Stimulated activated CD4-positive, alpha-beta T cell treated with anti-CD3 and anti-CD28 coated beads, Interleukin-12 subunit alpha, Interleukin-12 subunit beta, amount 100 ng/mL, for 48 hours (primary cell): ENCODE measurements around the gene SCUBE2.
"Not testable (repeated sequence)": the region's sequence is repeated elsewhere in the genome, so short reads cannot be mapped to it uniquely, and the experiment has no call there.

Source experiments
- DNase-seq, 3 donors: peaks; one replicate each; pipeline ENCODE4 v3.0.0-alpha.2; 2020; ENCODE audit warnings: low read depth in 2 of 3, low spot score in 1 of 3

Gene SCUBE2

DNA sequence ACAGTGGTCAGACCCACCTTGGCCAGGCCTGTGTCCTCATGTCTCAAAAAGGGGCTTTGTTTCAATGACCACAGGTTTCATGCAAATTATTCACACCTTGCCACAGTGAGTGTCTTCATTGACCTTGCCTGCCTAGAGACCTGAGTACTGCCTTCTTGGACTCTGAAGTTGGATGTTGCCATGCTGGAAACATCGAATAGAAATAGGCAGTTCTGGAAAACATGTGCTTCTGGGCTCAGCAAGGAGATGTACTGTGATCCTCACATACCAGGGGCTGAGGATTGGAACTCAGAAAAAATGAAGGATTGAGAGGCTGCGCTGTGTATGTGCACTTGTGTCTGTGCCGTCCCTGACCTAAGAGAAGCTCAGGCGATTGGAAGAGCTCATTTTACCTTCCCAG lies 78.0 kb downstream of the SCUBE2 start:
- DNase-seq: no peak

DNA sequence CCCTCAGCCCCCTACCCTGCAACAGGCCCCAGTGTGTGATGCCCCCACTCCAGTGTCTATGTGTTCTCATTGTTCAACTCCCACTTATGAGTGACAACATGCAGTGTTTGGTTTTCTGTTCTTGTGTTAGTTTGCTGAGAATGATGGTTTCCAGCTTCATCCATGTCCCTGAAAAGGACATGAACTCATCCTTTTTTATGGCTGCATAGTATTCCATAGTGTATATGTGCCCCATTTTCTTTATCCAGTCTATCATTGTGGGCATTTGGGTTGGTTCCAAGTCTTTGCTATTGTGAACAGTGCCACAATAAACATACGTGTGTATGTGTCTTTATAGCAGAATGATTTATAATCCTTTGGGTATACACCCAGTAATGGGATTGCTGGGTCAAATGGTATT lies 81.9 kb downstream of the SCUBE2 start:
- DNase-seq: not testable (repeated sequence)

DNA sequence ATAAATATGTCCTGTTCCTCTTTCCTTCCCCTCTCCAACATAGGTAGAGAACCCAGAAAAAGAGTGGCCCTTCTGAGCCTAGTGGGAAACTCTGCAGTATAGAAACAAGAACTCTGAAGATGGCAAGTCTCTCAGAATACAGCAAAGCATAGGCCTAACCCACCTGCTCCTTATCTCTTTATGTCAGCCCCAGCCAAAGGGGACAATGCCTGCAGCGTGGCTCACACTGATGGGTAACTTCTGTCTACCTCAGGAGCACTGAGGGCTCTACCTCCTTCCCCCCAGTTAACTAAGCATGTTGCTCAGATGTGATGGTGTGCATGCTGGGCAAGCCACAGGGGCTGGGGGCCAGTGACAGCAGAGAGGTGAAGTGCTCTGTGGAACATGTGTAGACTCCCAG lies 82.7 kb downstream of the SCUBE2 start:
- no peak for DNase-seq

DNA sequence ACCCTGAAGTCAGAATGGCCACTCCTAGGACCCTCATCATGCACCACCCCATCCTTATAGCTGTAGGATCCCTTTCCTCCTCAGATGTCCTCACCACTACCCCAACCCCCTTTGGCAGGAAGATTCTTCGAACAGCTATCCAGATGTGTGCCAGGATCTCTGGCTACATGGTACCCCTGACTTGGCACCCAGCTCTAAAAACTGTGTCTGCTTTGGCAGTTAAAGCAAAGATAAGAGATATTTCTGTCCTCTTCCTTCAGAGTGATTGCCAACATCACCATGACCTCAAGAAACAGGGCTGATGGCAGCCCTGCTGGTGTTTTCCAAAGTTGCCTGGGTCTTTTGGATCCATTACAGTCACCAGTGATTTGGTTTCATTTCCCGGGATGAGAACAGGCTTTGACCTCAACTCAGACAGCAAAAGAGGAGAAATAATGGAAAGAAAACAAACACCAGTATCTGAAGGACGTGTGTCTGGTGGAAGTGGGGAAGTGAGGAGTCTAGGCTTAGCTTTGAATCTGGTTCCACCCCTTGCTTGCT lies 83.3 kb downstream of the SCUBE2 start:
- DNase-seq: no peak

DNA sequence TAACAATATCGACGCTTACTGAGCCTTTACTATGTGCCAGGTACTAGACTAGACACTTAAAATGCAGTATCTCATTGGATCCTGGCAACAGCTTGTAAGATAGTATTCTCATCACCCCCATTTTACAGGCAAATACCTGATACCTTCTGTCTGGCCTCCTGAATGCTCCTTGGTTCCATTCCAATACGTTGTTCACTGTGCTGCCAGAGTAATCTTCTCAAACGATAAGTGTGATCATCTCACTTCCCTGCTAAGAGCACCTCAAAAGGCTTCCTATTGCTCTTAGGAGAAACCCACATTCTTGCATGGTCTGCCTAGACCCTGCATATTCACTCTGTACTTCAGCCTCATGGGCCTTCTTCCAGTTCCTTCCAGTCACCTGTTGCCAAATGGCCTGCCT lies 86.3 kb downstream of the SCUBE2 start:
- DNase-seq: no peak

DNA sequence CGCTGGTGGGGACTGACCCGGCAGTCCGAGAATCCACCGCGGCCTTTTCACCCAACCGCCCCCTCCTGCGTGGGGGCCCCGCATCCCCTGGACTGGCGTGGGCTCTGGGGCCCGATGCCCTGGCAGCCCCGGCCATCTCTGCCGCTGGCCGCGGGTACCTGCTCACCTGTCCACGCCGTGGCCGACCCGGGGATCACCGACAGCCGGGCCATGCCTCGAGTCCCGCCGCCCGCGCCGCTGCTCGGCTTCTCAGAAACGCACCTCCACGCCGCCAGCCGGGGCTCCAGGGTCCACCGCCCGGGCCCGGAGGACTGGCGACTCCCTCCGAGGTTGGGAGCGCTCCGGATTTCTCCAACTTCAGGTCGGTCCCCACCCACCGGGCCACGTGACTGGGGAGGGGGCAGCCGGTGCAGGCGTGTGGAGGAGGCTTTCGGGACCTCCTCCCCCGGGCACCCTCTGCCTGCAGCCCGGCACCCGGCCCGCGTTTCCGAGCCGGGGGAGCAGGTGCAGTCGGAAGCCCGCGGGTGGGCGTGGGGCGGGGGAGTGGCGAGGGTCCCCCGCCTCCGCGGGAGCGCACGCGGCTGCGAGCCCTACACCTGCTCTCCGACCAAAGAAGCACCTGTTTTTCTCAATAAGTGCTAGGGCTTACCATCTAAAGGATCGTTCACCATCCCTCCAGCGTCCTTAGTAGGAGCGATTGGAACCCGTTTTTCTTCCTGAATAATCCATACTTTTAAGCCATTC lies 87.0 kb downstream of the SCUBE2 start:
- no peak for DNase-seq

DNA sequence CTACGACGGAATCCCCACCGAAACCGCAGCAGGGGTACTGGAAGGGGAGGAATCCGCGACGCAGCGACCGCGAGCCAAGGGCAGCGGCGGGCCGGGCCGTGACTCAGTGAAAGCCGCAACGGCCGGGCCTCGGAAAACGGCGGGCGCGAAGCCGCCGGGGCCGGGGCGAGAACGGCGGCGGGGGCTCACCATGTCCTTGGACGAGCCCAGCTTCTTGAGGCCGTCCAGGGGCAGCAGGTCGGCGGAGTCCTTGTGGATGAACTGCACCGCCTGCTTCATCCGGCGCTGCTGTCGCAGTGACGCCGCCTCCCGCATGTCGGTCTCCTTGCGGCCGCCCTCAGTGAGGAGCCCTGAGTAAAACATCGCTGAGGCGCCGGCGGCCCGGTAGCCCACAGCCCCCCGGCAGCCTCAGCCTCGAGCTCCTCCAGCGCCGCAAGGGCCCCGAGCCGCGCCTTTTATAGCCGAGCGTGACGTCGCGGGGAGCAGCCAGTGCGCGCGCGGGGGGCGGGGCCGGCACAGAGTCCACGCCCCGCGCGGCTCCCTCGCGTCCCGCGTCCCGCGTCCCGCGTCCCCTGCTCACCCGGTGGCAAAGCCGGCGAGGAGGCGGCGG lies 87.7 kb downstream of the SCUBE2 start, which contains the start of gene NRIP3:
Gene NRIP3 (minus strand): TSS at position 429 of the 610 bp plus-strand sequence. CDS start 66 bp downstream, at position 363.
- peak; percentile 36 to 55 (median 40) for DNase-seq

DNA sequence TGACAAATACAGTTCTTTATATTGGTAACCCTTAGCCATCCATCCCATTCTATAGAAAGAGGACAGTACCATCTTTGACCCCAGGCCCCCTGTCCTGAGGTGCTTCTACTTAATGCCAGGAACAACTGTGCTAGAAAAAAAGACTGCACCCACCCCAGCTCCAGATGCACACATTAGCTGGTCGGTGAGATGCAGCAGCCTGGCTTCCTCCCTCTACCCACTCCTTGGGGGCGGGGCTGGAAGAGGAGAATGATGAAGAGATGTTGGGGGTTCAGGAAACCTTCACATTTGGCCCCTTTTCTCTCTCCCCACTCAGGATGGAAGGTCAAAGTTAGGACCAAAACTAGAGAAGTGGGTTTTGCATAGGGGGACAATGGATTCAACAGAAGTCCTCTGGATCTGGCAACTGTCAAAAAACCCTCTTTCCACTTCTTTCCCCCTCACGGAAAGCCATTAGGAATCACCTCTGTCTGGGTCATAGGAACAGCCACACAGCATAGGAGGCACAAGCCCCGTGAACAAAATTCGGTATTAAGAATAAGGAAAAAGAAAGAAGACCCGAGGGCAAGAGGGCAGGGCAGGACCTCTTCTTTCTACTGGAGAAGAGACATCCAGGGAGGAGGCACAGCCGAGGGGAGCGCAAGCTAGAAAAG lies 88.4 kb downstream of the SCUBE2 start:
- DNase-seq: no peak

DNA sequence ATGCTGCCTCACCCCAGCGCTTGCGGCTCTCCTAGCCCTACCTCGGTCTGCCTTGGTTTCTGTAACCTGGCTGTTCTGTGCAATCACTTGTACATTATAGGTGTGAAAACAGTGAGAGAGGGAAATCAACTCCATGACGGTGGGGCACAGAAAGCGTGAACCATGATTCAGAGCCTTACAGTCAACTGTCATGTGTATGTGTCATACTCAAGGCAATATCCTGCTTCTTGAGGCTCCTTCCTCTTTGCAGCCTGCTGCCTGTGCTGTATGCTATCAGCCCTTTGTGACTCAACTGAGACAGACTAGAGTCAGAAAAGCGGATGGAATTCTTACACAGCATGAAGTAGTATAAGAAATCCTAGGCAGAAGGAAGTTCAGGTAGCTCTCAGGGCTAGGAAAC lies 89.7 kb downstream of the SCUBE2 start:
- DNase-seq: peak; percentile 31 to 53 (median 40)

DNA sequence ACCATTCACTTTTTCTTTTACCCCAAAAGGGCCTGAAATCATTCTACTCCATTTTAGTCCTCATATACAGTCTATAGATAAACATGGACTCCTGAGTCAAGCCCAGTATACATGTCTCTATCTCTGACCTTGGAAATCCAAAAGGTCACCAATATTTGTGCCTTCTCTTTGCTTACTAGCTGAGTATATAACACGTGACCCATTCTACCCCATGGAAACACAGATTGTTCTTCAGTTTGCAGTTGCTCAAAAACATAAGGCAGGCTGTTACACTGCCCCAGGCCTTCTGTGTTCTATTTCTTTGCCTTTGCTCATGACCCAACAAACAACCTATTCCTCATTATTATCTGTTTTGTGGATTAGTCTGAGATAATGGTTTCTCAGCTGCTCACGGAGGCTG lies 93.4 kb downstream of the SCUBE2 start:
- DNase-seq: no peak

DNA sequence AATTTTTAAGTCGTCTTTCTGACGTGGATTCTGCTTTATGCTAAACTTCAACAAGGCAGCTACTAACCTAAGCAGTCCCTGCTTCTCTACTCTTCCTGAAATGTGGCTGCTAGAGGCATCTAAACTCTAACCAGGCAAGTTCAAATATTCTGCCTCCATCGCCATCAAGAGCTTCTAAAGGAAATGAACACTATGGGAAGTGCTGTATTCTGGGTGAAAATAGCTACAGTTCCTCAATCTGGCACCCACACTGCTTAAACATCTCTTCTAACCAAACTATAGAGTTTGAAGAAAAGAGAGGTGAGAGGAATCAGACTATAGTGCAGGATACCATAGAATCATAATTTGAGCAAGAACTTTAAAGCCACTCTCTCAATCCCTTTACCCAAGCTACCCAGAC lies 93.9 kb downstream of the SCUBE2 start:
- no peak for DNase-seq

DNA sequence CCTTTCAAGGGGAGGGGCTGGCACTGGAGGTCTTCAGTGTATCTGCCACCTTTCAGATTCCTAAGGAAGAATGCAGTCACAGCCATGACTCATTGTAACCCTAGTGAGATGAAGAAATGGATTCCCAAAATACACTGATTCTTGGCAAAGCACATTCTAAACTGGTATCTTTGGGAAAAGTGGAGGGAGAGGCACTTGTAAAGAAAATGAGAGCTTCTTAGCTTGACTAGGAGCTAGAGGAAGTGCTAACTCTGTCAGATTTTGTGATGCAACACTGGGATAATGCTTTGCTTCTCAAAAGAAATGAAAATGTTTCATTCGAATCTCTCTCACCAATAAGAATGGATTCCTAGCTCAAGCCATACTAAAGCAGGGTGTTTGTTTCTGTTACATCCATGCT lies 101.9 kb downstream of the SCUBE2 start:
- no peak for DNase-seq

DNA sequence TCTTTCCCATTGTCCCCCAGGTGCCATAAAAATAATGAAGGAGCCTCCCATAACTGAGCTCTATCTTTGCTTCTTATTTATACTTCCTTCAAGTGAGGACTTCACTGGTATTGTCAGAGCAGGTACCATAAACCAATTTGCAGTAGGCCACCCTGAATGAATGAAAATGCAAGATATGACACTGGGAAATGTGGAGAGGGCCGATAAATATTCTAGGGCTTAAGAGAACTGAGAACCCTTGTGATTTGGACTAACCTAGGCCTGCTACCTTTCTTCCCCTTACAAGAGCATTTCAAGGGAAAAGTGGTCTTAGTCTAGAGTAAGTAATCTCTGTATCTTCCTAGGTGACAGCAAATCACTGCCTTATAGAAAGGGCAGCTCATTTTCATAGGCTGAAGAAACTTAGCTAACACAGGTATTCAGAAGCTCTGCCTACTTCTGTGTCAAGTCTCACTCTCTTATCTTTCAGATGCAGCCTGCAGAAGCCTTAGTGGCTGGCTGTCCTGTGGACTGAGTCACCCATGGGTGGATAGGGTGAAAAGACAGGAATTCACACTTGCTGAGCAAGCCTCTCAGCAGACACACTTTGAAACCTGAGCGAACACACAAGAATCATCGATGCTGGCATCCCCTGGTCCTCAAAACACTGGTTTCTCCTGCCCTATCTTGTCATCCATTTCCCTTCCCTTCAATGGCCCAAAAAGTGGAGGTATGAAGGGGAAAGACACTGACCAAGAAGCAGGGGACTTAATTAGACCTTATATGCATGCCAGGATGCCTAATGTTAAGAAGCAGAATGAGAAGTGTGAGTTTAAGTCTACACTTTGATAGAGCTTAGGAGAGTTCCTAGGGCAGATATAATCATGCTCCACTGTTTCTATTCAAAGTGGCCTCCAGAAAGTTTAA lies 102.8 kb downstream of the SCUBE2 start:
- no peak for DNase-seq

DNA sequence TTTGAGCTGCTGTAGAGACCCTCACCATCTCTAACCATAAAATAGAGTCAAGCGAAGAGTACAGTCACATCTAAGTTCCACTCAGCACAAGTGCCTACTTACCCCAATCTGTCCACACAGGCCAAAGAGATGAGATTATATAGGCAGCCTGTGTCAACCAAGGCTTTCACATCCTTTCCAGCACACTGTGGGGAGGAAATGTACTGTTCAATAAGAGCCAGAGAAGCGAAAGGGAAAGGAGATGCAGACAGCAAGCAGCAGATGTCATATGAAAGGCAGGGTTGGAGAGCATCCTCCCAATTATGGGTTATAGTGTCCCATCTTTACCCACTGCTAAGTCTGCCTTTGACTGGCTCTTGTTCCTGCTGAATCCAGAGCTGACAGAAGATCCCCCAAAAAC lies 104.0 kb downstream of the SCUBE2 start:
- DNase-seq: no peak

DNA sequence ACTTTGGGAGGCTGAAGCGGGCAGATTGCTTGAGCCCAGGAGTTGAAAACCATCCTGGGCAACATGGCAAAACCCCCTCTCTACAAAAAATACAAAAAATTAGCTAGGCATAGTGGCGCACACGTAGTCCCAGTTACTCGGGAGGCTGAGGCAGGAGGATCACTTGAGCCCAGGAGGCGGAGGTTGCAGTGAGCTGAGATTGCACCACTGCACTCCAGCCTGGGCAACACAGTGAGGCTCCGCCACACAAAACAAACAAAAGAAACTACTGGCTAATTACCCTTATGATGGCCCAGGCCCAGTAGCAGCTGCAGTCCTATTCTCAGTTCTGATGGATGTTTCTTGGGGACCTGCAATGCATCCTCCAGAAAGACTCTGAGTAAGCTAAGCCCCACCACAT lies 104.6 kb downstream of the SCUBE2 start:
- DNase-seq: not testable (repeated sequence)

DNA sequence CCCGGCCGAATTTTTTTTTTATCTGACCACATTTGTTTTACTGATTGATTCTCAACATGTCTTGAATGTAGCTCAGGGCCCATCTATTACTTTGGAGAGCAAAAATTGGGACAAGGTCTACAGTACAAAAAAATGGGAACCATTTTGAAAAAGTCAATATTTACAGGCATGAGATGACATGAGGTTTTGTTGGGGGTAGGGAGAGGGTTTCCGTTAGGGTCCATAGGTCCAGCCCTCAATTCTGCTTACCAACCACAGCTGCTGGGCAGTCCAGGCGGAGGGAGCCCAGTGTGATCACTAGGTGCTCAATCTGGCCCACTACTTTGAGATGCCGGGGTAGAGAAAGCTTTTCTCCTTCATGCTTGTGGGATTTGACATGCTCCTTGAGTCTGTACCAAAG lies 105.9 kb downstream of the SCUBE2 start:
- DNase-seq: no peak

DNA sequence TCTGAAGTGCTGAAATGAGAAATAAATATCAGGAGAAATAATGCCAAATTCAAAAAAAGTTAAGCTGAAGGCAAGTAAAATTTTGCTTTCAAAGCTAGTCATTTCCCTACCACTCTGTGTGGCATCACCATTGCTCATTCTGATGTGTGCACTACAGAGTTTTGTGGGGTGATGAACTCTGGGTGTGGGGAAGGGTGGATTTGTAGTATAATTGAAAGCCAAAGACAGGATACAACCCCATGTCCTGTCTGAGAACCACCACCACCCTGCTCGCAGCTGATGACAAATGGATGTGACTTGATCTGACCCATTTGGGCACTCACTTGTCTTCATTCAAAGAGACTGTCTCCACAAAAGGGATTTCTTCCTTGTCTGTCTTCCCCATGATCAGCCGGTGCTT lies 107.8 kb downstream of the SCUBE2 start:
- DNase-seq: no peak

DNA sequence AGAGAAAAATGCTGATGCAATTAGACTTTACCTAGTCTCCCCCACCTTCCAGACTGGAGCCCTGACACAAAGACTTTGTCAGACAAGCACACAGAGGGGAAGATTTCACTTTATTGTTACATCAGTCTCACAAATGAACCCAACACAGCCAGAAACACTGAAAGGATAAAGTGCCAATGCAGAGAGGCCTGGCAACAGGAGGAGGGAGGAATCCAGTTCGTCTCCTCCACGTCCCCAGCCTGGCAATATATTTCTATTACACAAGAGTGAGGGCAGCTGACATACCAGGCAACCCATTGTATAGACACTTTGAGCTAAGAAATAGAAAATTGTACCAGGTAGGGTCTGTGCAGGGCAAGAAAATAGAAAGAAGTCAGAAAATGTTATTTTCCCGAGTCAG lies 110.9 kb downstream of the SCUBE2 start:
- no peak for DNase-seq

DNA sequence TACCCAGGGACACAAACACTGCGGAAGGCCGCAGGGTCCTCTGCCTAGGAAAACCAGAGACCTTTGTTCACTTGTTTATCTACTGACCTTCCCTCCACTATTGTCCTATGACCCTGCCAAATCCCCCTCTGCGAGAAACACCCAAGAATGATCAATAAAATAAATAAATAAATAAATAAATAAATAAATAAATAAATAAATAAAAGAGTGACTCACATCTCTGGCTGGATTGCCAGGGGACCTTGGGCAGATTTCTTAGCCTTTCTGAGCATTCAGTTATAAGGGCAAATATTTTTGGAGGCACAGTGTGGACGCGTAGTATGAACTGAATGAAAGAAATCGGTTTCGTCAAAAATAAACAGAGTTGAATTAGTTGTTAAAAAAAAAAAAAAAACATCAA lies 112.0 kb downstream of the SCUBE2 start:
- not testable (repeated sequence) for DNase-seq

DNA sequence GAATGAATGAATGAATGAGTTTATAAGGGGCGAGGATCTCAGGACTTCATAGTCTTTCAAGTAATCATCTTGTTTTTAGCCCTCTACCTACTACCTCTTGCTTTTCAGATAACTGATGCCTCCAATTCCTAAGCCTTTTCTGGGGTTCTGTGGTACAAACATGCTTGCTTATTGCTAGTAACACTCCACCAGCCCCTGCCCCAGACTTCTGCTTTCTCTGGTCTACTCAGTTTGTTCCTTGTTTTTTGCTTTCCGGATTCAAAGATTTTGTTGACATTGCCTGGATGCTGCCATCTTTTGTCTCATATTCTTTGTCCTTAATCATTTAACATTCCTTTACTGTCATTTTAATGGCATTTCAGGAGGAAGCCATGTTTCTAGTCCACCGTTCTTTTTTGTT lies 118.3 kb downstream of the SCUBE2 start:
- DNase-seq: no peak

DNA sequence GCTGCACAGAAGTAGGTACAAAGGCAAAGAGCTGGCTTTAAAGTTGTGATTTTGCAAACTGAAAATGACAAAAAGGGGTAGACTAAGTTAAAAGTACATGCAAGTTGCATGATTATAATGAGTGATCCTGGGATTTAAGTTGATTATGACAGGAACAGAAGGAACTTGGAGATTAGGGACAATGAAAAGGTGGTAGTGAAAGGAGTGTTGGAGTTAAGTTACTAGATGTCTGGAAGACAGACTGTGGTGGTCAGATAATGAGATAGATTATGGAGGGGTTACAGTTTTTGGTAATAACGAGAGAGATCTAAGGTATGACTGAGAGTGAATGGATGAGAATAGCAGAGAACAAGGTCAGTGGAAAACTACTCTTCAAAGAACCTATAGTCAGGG lies 119.5 kb downstream of the SCUBE2 start:
- DNase-seq: no peak
